IMR-90 (cell line): ENCODE measurements around the gene STK17B. TPM values are rescaled to one million over a fixed set of nuclear protein-coding genes. Genes with fewer than 3 reads are reported as not detected.

Experiments used
- ATAC-seq: fragments of 200-7000 bp; cut with Tn5 transposase; 2 replicates; pipeline ENCODE4 v1.9.1; 2020; ENCODE audit warnings: low read depth, mild to moderate bottlenecking, moderate library complexity
- BruUV-seq: library from RNA; stranded (reverse); fragments of 400-500 nt; replicated peaks from 2 replicates; lab custom pipeline; 2021; lab: Mats Ljungman, UMichigan
- CTCF ChIA-PET: fragments of 300-600 bp; formaldehyde crosslinking; extraction: SDS; loops from one replicate; lab custom pipeline; 2021; ENCODE audit warnings: antibody characterized with exemption; lab: Yijun Ruan, JAX
- POLR2A ChIA-PET: fragments of 300-600 bp; sonication (Branson Sonifier 250); formaldehyde crosslinking; loops from one replicate; lab custom pipeline; 2022; ENCODE audit warnings: antibody characterized with exemption; ENCODE audit not compliant: unreplicated experiment; lab: Charles Lee
- DNase-seq: peaks from one replicate; pipeline ENCODE4 v3.0.0; 2013
- H2AFZ ChIP-seq: replicated peaks from 2 replicates; pipeline ENCODE3; 2013; ENCODE audit warnings: low read length, mild to moderate bottlenecking; ENCODE audit not compliant: poor library complexity
- H2AK5ac ChIP-seq: 2 replicates; pipeline ENCODE4 v1.6.1; 2013; ENCODE audit warnings: low read depth, low read length, inconsistent platforms
- H2AK9ac ChIP-seq: replicated peaks from 2 replicates; pipeline ENCODE3; 2013; ENCODE audit warnings: mild to moderate bottlenecking, low read depth, low read length, moderate library complexity; ENCODE audit not compliant: poor library complexity
- H2BK120ac ChIP-seq: 2 replicates; pipeline ENCODE4 v1.6.1; 2013; ENCODE audit warnings: low read depth, low read length, inconsistent platforms
- H2BK15ac ChIP-seq: 3 replicates; pipeline ENCODE4 v1.6.1; 2013; ENCODE audit warnings: low read depth, low read length, inconsistent platforms
- H2BK20ac ChIP-seq: 2 replicates; pipeline ENCODE4 v1.6.1; 2013; ENCODE audit warnings: low read depth, mild to moderate bottlenecking, inconsistent platforms, low read length, moderate library complexity
- H2BK5ac ChIP-seq: 2 replicates; pipeline ENCODE4 v1.6.1; 2013; ENCODE audit warnings: mild to moderate bottlenecking, low read depth, low read length, inconsistent platforms; ENCODE audit not compliant: poor library complexity, severe bottlenecking
- H3K14ac ChIP-seq: replicated peaks from 2 replicates; pipeline ENCODE4 v1.6.1; 2013; ENCODE audit warnings: low read depth, low read length, inconsistent platforms
- H3K18ac ChIP-seq: 2 replicates; pipeline ENCODE4 v1.6.1; 2013; ENCODE audit warnings: low read depth, low read length, control low read depth
- H3K23ac ChIP-seq: 2 replicates; pipeline ENCODE4 v1.6.1; 2013; ENCODE audit warnings: low read depth, low read length, inconsistent platforms
- H3K27ac ChIP-seq: 2 replicates; pipeline ENCODE4 v1.5.1; 2013; ENCODE audit warnings: mild to moderate bottlenecking, control low read depth, low read length; ENCODE audit not compliant: insufficient read depth
- H3K27me3 ChIP-seq: 2 replicates; pipeline ENCODE4 v1.6.1; 2013; ENCODE audit warnings: low read length; ENCODE audit not compliant: control insufficient read depth, insufficient read depth
- H3K36me3 ChIP-seq: 2 replicates; pipeline ENCODE4 v1.6.1; 2013; ENCODE audit warnings: low read length, mixed read lengths; ENCODE audit not compliant: control insufficient read depth, insufficient read depth
- H3K4ac ChIP-seq: 2 replicates; pipeline ENCODE4 v1.6.1; 2013; ENCODE audit warnings: low read depth, low read length, inconsistent platforms
- H3K4me1 ChIP-seq: 2 replicates; pipeline ENCODE4 v1.6.1; 2013; ENCODE audit warnings: low read length, mixed read lengths; ENCODE audit not compliant: control insufficient read depth, insufficient read depth
- H3K4me2 ChIP-seq: 2 replicates; pipeline ENCODE4 v1.6.1; 2013; ENCODE audit warnings: low read depth, mild to moderate bottlenecking, control low read depth, low read length, moderate library complexity
- H3K4me3 ChIP-seq: 2 replicates; pipeline ENCODE4 v1.5.1; 2013; ENCODE audit warnings: low read depth, mild to moderate bottlenecking, control low read depth, low read length, moderate library complexity; ENCODE audit not compliant: insufficient read depth
- H3K56ac ChIP-seq: 2 replicates; pipeline ENCODE4 v1.6.1; 2013; ENCODE audit warnings: low read length, inconsistent platforms; ENCODE audit not compliant: insufficient read depth; ENCODE audit errors: extremely low read depth
- H3K79me1 ChIP-seq, 2 experiments: 2 replicates each; pipeline ENCODE4 v1.6.1; 2013; ENCODE audit warnings: low read length in 2 of 2, inconsistent platforms in 1 of 2, low read depth in 1 of 2
- H3K9ac ChIP-seq: 2 replicates; pipeline ENCODE4 v1.6.1; 2013; ENCODE audit warnings: low read depth, low read length, control low read depth
- H3K9me1 ChIP-seq: 2 replicates; pipeline ENCODE4 v1.6.1; 2013; ENCODE audit warnings: low read length, inconsistent platforms; ENCODE audit not compliant: insufficient read depth
- H3K9me3 ChIP-seq: 2 replicates; pipeline ENCODE4 v1.6.1; 2013; ENCODE audit warnings: low read length; ENCODE audit not compliant: control insufficient read depth, insufficient read depth
- H4K20me1 ChIP-seq: 2 replicates; pipeline ENCODE4 v1.6.1; 2013; ENCODE audit warnings: low read length, inconsistent platforms; ENCODE audit not compliant: insufficient read depth
- H4K5ac ChIP-seq: 2 replicates; pipeline ENCODE4 v1.6.1; 2013; ENCODE audit warnings: mild to moderate bottlenecking, low read depth, low read length, control low read depth
- H4K8ac ChIP-seq, 2 experiments: 2 replicates each; pipeline ENCODE4 v1.6.1; 2013; ENCODE audit warnings: low read depth in 2 of 2, low read length in 2 of 2, control low read depth in 1 of 2, inconsistent platforms in 1 of 2
- H4K91ac ChIP-seq: 2 replicates; pipeline ENCODE4 v1.6.1; 2013; ENCODE audit warnings: low read depth, low read length, inconsistent platforms; ENCODE audit not compliant: insufficient read depth
- CEBPB ChIP-seq: IDR thresholded peaks from 2 replicates; pipeline ENCODE4 v1.6.1; 2012; ENCODE audit warnings: low read depth, low read length, improper control_type of control experiment
- CTCF ChIP-seq: conservative IDR thresholded peaks from 2 replicates; pipeline ENCODE4 v1.5.1; 2012; ENCODE audit warnings: mild to moderate bottlenecking, low read depth, low read length, improper control_type of control experiment
- ELK1 ChIP-seq: fragments of 150-350 bp; IDR thresholded peaks from 2 replicates; pipeline ENCODE4 v1.6.1; 2016; ENCODE audit warnings: low read depth, mild to moderate bottlenecking, low read length, moderate library complexity, borderline replicate concordance
- MXI1 ChIP-seq: IDR thresholded peaks from 2 replicates; pipeline ENCODE4 v1.6.1; 2012; ENCODE audit warnings: low read depth, mild to moderate bottlenecking, low read length, moderate library complexity, borderline replicate concordance
- NFE2L2 ChIP-seq: fragments of 150-350 bp; IDR thresholded peaks from 2 replicates; pipeline ENCODE4 v1.6.1; 2016; ENCODE audit warnings: low read depth, mild to moderate bottlenecking, low read length
- RAD21 ChIP-seq: IDR thresholded peaks from 2 replicates; pipeline ENCODE4 v1.6.1; 2012; ENCODE audit warnings: low read length, improper control_type of control experiment
- RCOR1 ChIP-seq: IDR thresholded peaks from 2 replicates; pipeline ENCODE4 v1.6.1; 2012; ENCODE audit warnings: mild to moderate bottlenecking, low read length, improper control_type of control experiment; ENCODE audit not compliant: insufficient replicate concordance
- RFX5 ChIP-seq: IDR thresholded peaks from 2 replicates; pipeline ENCODE4 v1.8.0; 2012; ENCODE audit warnings: low read depth, mild to moderate bottlenecking, low read length, moderate library complexity
- WGBS, 2 experiments: methylation state at CpG; one replicate each; pipeline versions ENCODE4 v1.1.5 to v1.1.7; 2013; ENCODE audit warnings: missing lambda C conversion rate in 2 of 2; ENCODE audit not compliant: insufficient read length in 1 of 2; ENCODE audit errors: extremely low coverage in 2 of 2; 5-methylcytosine and 5-hydroxymethylcytosine counted together
- dilution Hi-C: fragments of 300-500 bp; cut with HindIII; formaldehyde crosslinking; loops from one replicate; pipeline ENCODE4 v1.14.3; 2018; ENCODE audit warnings: low sequenced_read_pairs; ENCODE audit not compliant: unreplicated experiment
- in situ Hi-C: fragments of 300-500 bp; cut with MboI; formaldehyde crosslinking; loops from 3 replicates; pipeline ENCODE4 v1.14.3; 2019; ENCODE audit warnings: low sequenced_read_pairs, inconsistent platforms, mixed read lengths
- intact Hi-C: fragments of 100-400 bp; cut with micrococcal nuclease; formaldehyde crosslinking; loops from 2 replicates; pipeline ENCODE4 v1.10.0; 2022
- polyA plus RNA-seq, 3 experiments: library from polyadenylated mRNA; depleted of rRNA; stranded (reverse); fragments of >200 nt; gene quantifications; 2 replicates each; pipeline ENCODE4 v1.2.3, GENCODE V29; 2012; ENCODE audit warnings: low replicate concordance in 1 of 3
- total RNA-seq: library from RNA; depleted of rRNA; stranded (reverse); fragments of >200 nt; gene quantifications from 2 replicates; pipeline ENCODE4 v1.2.3, GENCODE V29; 2012

Gene STK17B
- total and polyA plus RNA-seq, 2 of the 4 experiments (the other 2 are of a cell fraction): 7.5 to 48.9 TPM

GRCh38 chr2:196148736-196149135 lies 22.6 kb downstream of the STK17B start:
- no peak for TF ChIP-seq RCOR1
- TF ChIP-seq RFX5: no peak
- no peak for TF ChIP-seq MXI1
- TF ChIP-seq CEBPB: no peak
- TF ChIP-seq RAD21: no peak
- no peak for TF ChIP-seq ELK1
- TF ChIP-seq CTCF: no peak
- TF ChIP-seq NFE2L2: no peak
- H2BK15ac ChIP-seq: no peak overlapping the region
- BruUV-seq: no TSS peak
- no peak overlapping the region for H3K23ac ChIP-seq
- peak overlapping the region; percentile 30 for H2BK5ac ChIP-seq
- H3K56ac ChIP-seq: no peak overlapping the region
- CTCF ChIA-PET: interaction anchor here (0.5 kb wide), 1 partner anchor 130 kb away, joined by 5 read pairs; no protein-coding TSS in a partner anchor
- no peak overlapping the region for H3K9ac ChIP-seq
- no peak overlapping the region for H4K8ac ChIP-seq
- no peak overlapping the region for H4K91ac ChIP-seq
- H3K14ac ChIP-seq: no peak overlapping the region
- POLR2A ChIA-PET: interaction anchor here (0.6 kb wide), 1 partner anchor 11 kb away, joined by 5 read pairs; no protein-coding TSS in a partner anchor
- 100% methylated on average over 1 of the region's 2 CpGs; no CpG with 5 or more reads in 1 of the 2 experiments for WGBS, 2 experiments
- no peak for DNase-seq
- H3K18ac ChIP-seq: no peak overlapping the region
- H3K9me1 ChIP-seq: no peaks in the 10 kb centered on the region
- no peak overlapping the region for H4K5ac ChIP-seq
- in situ Hi-C loops (no loop called here), intact Hi-C loops (no loop called here), dilution Hi-C loops (no loop called here)
- no peak for ATAC-seq
- no peak overlapping the region for H3K4ac ChIP-seq
- H2AK5ac ChIP-seq: no peak overlapping the region
- no peak overlapping the region for H2AFZ ChIP-seq
- H2BK20ac ChIP-seq: no peak overlapping the region
- H3K9me3 ChIP-seq: no peaks in the 10 kb centered on the region
- H3K27ac ChIP-seq: no peak overlapping the region
- no peak overlapping the region for H3K4me2 ChIP-seq
- H3K4me3 ChIP-seq: no peak overlapping the region
- peaks cover 3% of the 10 kb centered on the region for H4K20me1 ChIP-seq
- peaks cover 16% of the 10 kb centered on the region for H3K36me3 ChIP-seq
- peaks cover 1% of the 10 kb centered on the region; the same call in 1 of the 2 replicates for H3K4me1 ChIP-seq
- H3K27me3 ChIP-seq: no peaks in the 10 kb centered on the region
- H2AK9ac ChIP-seq: no peak overlapping the region
- no peak overlapping the region for H2BK120ac ChIP-seq
- H3K79me1 ChIP-seq: peaks cover 6 to 47% of the 10 kb centered on the region in 2 experiments
